Activated effector memory CD4-positive, alpha-beta T cell treated with anti-CD3 and anti-CD28 coated beads, Interleukin-2, amount 50 U/mL, for 16 hours (primary cell): ENCODE data around the gene FBXO10.

ENCODE experiments used
- DNase-seq: peaks from one replicate; pipeline ENCODE4 v3.0.0-alpha.2; 2020

FBXO10 gene

DNA sequence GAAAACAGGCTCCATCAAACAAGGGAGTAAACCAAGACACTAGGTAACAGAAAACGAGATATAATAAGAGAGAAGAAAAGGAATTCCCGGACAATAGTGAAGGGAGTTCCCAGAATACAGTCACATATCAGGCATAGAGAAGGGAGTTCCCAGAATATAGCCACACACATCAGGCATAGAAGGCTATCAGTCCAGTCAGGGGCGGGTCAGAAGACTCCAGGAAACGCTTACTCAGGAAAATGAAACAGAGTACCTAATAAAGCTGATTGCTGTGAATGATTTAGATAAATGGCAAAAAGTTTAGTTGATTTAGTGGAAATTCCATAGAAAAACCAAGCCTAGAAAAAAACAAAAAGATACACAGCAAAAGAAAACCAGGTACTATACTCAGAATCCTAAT, 11.3 kb upstream of the FBXO10 start:
- no peak for DNase-seq

- no peak for DNase-seq
These were observed 7.4 kb upstream of the FBXO10 start for GRCh38 chr9:37583522-37584121.

DNA sequence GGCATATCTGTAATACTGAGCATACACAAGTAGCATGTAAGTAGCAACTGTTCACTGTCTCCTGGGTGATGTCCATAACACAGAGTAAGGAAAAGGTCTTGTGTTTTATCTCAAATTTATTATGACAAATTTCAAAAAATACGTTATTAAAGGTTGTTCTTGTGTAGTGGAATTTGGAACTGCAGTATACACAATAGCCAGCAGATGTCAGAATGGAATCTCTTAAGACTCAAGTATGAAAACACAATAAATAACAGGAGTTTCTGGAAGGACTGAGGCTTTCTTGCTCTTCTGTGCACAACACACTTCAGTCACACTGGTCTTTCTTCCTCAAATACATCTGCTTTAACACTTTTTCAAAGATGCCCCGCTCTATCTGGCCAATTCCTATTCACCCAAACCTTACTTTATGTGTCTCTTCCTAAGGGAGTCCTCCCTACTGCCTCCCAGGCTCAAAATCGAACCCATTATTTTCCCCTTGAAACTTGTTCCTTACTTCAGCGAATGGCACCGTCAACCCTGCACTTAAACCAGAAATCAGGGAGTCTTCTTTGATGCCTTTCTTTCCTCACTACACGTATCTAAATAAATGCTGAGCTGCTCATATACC, 6.5 kb upstream of the FBXO10 start:
- no peak for DNase-seq

- DNase-seq: no peak
These were observed 667 bp downstream of the FBXO10 start for GRCh38 chr9:37575511-37575914.

- DNase-seq: no peak
These were observed 1.2 kb downstream of the FBXO10 start for GRCh38 chr9:37575001-37575400.

DNA sequence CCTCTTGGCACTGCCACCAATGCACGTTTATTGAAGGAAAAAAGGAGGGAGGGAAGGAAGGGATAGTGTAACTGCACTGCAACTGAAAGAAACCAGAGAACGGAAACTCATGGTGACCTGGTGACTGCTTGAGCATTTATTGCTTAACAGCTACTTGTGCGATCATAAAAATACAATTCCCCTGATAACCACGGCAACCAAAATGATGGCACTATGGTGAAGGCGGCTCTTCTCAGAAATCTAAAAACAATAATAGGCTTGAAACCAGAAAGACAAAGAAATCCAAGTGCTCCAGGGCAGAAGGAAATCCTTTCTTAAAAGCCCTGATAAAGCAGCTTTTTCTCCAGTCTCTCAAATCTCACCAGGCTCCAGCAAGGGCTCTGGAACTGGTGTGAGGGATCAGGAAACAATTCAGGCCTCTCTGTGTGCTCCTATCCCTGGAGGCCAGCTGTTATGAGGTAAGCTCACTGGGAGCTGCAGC, 1.9 kb downstream of the FBXO10 start:
- DNase-seq: no peak

- DNase-seq: no peak
These were observed 4.9 kb downstream of the FBXO10 start for GRCh38 chr9:37571282-37571681.

DNA sequence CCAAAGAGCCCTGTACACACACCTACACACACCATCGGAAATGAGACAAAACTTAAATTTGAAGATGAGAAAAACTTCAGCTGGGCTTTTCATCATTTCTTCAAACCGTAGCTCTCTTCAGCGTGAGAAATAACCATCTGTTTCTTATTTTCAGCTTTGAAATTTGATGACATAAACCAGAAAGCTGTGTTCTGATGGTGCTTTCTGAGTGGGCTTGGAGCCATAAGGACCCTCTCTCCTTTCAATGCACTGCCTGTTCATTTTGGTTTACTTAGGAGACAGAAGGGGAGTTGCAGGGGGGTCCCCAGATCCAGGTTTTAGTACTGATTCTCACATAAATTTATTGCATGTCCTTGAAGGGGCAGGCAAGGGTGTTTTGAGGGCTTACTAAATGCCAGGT, 9.5 kb downstream of the FBXO10 start:
- DNase-seq: no peak

DNA sequence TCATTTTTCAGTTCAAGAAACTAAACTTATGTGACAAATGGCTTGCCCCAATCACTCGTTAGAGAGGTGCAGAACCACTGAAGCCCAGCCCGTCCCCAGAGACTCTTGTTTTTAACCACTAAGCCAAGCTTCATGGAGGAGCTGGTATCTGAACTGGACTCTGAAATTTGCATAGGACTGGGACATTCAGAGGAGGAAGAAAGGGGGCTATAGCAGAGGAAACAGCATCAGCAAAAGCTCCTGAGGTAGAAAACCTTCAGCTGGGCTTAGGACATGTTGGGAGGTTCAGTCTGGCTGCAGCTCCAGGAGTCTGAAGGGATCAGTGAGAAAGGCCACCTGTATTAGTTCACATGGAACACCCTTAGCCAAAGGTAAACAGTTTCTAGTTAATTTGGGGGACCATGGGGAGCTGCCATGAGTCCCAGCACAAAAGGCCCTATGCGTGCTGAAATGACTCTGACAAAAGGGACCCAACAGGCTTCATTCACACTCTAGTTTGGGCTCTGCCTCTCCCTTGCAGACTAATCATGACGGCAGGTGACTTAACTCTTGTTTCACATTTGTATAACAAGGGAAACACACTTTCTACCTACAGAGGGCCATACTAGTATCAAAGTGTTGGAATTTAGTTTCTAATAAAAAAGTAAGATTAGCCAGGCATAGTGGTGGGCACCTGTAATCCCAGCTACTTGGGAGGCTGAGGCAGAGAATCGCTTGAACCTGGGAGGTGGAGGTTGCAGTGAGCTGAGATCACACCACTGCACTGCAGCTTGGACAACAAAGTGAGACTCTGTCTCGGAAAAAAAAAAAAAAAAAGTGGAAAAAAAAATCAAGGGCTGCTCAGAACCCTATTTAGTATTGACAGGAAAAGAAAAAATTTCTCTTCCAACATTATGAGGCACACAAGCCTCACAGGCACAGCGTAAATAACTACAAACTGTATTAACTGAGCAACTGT, 10.2 kb downstream of the FBXO10 start:
- no peak for DNase-seq

DNA sequence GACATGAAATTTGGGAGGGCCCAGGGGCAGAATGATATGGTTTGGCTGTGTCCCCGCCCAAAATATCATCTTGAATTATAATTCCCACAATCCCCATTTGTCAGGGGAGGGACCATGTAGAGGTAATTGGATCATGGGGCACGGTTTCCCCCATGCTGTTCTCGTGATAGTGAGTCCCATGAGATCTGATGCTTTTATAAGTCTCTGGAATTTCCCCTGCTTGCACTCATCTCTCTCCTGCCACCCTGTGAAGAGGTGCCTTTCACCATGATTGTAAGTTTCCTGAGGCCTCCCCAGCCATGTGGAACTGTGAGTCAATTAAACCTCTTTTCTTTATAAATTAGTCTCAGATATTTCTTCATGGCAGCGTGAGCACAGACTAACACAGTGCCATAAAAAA, 11.3 kb downstream of the FBXO10 start:
- DNase-seq: no peak

- no peak for DNase-seq
These were observed 12.2 kb downstream of the FBXO10 start for GRCh38 chr9:37563806-37564513.

DNA sequence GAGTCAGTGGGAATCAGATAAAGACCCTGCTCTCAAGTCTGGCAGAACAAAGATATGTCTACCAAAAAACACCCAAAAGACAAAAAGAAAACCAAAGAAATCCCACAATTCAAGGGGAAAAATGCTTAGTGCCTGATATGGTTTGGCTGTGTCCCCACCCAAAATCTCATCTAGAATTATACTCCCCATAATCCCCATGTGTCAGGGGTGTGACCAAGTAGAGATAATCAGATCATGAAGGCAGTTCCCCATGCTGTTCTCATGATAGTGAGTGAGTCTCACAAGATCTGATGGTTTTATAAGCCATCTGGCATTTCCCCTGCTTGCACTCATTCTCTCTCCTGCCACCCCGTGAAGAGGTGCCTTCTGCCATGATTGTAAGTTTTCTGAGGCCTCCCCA, 13.4 kb downstream of the FBXO10 start:
- no peak for DNase-seq

DNA sequence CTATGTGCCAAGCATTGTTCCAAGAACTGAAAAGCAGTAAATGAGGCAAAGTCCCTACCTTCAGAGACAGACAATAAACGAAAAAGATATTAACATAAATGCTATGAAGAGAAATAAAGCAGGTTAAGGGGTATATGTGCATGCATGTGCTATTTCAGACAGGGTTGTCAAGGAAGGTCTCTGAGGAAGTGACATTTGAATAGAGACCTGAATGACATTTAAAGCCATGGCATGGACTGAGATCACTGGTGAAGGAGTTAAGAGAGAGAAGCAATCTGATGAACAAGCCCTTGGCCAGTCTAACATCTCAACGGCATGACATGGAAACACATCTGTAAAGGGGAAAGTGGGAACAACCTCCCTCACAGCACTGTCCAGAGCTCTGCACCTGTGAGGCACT, 14.5 kb downstream of the FBXO10 start:
- no peak for DNase-seq

DNA sequence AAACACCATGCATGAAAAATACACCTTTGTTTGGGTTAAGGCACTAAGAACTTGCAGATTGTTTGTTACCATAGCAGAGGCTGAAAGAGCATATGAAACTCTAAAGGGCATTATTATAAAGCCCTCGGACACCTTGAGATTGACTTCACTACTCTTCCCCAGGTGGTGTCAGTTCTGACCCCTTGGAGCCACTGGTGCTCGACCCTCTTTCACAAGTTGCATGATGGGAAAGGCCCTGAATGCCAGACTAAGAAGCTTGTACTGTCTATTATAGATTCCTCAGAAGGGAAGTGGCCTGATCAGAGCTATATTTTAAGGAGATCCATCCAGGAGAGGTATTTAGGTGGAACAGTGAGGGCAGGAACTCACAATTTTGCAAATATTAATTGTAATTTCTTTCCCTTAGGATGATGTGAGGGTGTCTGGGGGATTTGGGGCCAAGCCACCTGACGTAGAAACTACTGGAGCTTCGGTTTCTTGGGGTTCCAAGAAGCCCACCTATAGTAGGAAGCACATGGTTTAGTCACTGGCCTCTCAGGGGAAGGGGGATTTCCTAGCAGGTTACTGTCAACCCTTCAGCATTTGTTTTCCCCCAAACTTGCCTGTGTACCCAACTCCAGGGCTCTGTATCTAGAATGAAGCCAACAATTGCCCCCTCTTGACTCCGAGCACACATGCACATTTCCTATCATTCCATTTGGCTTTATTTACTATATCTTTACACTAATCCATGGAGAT, 16.2 kb downstream of the FBXO10 start:
- no peak for DNase-seq

DNA sequence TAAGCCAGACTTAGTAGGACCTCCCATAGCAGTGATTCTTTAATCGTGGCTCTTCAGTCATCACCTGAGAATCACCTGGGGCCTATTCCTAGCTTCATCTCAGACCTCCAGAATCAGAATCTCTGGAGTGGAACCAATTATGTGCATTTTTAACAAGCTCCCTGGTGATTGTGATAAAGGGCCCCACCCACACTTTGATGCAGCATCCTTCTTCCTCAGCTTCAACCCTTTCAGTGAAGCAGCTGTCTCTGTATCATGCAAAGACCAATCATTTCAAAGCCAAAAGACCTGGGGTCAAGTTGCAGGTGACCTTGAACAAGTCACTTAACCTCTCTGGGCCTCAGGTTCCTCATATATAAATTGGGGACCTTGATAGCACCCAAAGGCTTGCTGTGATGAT, 17.1 kb downstream of the FBXO10 start:
- DNase-seq: no peak

DNA sequence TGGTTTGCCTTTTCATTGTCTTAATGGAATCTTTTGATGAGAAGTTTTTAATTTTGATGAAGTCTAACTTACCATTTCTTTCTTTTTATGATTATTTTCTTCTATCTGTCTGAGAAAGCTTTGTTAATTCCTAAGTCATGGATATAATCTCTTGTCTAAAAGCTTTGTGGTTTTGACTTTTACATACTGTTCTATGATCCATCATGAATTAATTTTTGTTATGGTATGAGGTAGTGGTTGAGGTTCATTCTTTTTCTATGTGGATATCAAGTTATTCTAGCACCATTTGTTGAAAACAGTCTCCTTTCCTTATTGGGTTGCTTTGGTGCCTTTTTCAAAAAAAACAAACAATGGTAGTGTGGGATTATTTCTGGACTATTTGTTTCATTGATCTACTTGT, 20.4 kb downstream of the FBXO10 start:
- no peak for DNase-seq

- no peak for DNase-seq
These were observed 21.9 kb downstream of the FBXO10 start for GRCh38 chr9:37554318-37554717.

- DNase-seq: no peak
These were observed 24.3 kb downstream of the FBXO10 start for GRCh38 chr9:37551888-37552287.

DNA sequence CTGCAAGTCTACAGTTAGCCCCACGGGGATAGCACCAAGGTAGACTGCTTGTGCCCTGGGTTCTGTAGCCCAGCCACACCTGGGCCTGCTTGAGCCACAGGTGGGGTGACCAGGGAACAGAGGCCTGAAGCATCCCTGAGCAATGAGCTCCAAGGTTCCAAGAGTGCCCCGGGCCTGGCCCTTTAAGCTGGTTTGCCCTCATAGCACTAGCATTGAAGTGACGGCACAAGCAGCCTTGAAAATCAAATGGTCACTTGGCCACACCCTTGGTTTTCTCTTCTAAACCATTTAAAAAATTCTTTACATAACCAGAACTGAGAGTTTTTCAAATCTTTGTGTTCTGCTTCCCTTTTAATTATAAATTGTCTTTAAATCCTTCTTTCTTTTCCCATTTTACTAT, 24.7 kb downstream of the FBXO10 start:
- no peak for DNase-seq

DNA sequence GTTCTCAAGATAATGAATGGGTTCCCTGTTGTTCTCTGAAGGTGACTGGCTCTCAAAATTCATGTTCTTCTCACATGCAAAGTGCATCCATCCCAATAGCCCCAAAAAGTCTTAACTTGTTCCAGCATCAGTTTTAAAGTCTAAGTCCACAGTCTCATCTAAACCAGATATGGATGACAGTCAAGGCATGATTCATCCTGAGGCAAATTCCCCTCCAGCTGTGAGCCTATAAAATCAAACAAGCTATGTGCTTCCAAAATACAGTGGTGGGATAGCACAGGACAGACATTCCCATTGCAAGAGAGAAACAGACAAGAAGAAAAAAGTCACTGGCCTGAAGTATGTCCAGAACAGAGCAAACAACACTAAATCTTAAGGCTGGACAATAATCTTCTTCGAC, 25.4 kb downstream of the FBXO10 start:
- no peak for DNase-seq

GRCh38 chr9:37549527-37549926, 26.7 kb downstream of the FBXO10 start:
- DNase-seq: no peak

GRCh38 chr9:37547328-37547878, 28.8 kb downstream of the FBXO10 start:
- no peak for DNase-seq
